ENCODE results near the gene SLC25A39.

Gene SLC25A39

GRCh38 chr17:44362949-44363612, 38.5 kb upstream of the SLC25A39 start:
- TF ChIP-seq CTCF (IDR thresholded peaks at IDR 0.05; ENCODE audit: control insufficient read depth, insufficient read depth, low read depth, low read length, missing control alignments), result no peak
- DNase-seq (ENCODE audit: low read depth), result no peak
- peak overlapping the region; percentile 87 for H3K4me3 ChIP-seq (ENCODE audit: control insufficient read depth, low read depth, low read length)

- no peak for TF ChIP-seq CTCF (IDR thresholded peaks at IDR 0.05; ENCODE audit: control insufficient read depth, insufficient read depth, low read depth, low read length, missing control alignments)
- peak overlapping the region; percentile 87 for H3K4me3 ChIP-seq (ENCODE audit: control insufficient read depth, low read depth, low read length)
- no peak for DNase-seq (ENCODE audit: low read depth)
Measured at GRCh38 chr17:44362459-44362948, 37.9 kb upstream of the SLC25A39 start.

GRCh38 chr17:44361292-44362260, 37.0 kb upstream of the SLC25A39 start:
- H3K4me3 ChIP-seq (ENCODE audit: control insufficient read depth, low read depth, low read length), result no peak overlapping the region
- no peak for DNase-seq (ENCODE audit: low read depth)
- no peak for TF ChIP-seq CTCF (IDR thresholded peaks at IDR 0.05; ENCODE audit: control insufficient read depth, insufficient read depth, low read depth, low read length, missing control alignments)

GRCh38 chr17:44360826-44361225, 36.2 kb upstream of the SLC25A39 start:
- no peak overlapping the region for H3K4me3 ChIP-seq (ENCODE audit: control insufficient read depth, low read depth, low read length)
- DNase-seq (ENCODE audit: low read depth), result no peak
- no peak for TF ChIP-seq CTCF (IDR thresholded peaks at IDR 0.05; ENCODE audit: control insufficient read depth, insufficient read depth, low read depth, low read length, missing control alignments)

- no peak for DNase-seq (ENCODE audit: low read depth)
- no peak overlapping the region for H3K4me3 ChIP-seq (ENCODE audit: control insufficient read depth, low read depth, low read length)
- no peak for TF ChIP-seq CTCF (IDR thresholded peaks at IDR 0.05; ENCODE audit: control insufficient read depth, insufficient read depth, low read depth, low read length, missing control alignments)
Measured at GRCh38 chr17:44360144-44360533, 35.5 kb upstream of the SLC25A39 start.

- H3K4me3 ChIP-seq (ENCODE audit: control insufficient read depth, low read depth, low read length), result no peak overlapping the region
- DNase-seq (ENCODE audit: low read depth), result no peak
Measured at GRCh38 chr17:44359458-44360143, 35.0 kb upstream of the SLC25A39 start.

More at GRCh38 chr17:44359458-44360143, 35.0 kb upstream of the SLC25A39 start:
- TF ChIP-seq CTCF (IDR thresholded peaks at IDR 0.05; ENCODE audit: control insufficient read depth, insufficient read depth, low read depth, low read length, missing control alignments), result no peak

All from AG09309 (cell line).